ENCODE results near the gene RAP1A.

The RAP1A gene

GRCh38 chr1:111719674-111720132, 100.1 kb downstream of the RAP1A start:
- no peak for DNase-seq (ENCODE audit: low spot score)

- no peak for DNase-seq (ENCODE audit: low spot score)
Observed at GRCh38 chr1:111720274-111720976, 100.8 kb downstream of the RAP1A start.

- no peak for DNase-seq (ENCODE audit: low spot score)
Observed at GRCh38 chr1:111720977-111721786, 101.6 kb downstream of the RAP1A start.

GRCh38 chr1:111723091-111723806, 103.7 kb downstream of the RAP1A start:
- DNase-seq (ENCODE audit: low spot score): peak; percentile 14

- no peak for DNase-seq (ENCODE audit: low spot score)
Observed at GRCh38 chr1:111723871-111724270, 104.3 kb downstream of the RAP1A start.

GRCh38 chr1:111725192-111725591, 105.6 kb downstream of the RAP1A start:
- no peak for DNase-seq (ENCODE audit: low spot score)

- no peak for DNase-seq (ENCODE audit: low spot score)
Observed at GRCh38 chr1:111727056-111727455, 107.5 kb downstream of the RAP1A start.

- no peak for DNase-seq (ENCODE audit: low spot score)
Observed at GRCh38 chr1:111729271-111729921, 109.8 kb downstream of the RAP1A start.

GRCh38 chr1:111729946-111730681, 110.5 kb downstream of the RAP1A start:
- no peak for DNase-seq (ENCODE audit: low spot score)

GRCh38 chr1:111730706-111731105, 111.1 kb downstream of the RAP1A start:
- DNase-seq (ENCODE audit: low spot score): no peak

GRCh38 chr1:111731956-111732355, 112.4 kb downstream of the RAP1A start:
- DNase-seq (ENCODE audit: low spot score): no peak

- no peak for DNase-seq (ENCODE audit: low spot score)
Observed at GRCh38 chr1:111732718-111733117, 113.1 kb downstream of the RAP1A start.

- DNase-seq (ENCODE audit: low spot score): peak; percentile 16
Observed at GRCh38 chr1:111733183-111733991, 113.8 kb downstream of the RAP1A start.

- DNase-seq (ENCODE audit: low spot score): no peak
Observed at GRCh38 chr1:111733992-111734341, 114.4 kb downstream of the RAP1A start.

- DNase-seq (ENCODE audit: low spot score): no peak
Observed at GRCh38 chr1:111734426-111734825, 114.8 kb downstream of the RAP1A start.

GRCh38 chr1:111734856-111735255, 115.3 kb downstream of the RAP1A start:
- DNase-seq (ENCODE audit: low spot score): no peak

- no peak for DNase-seq (ENCODE audit: low spot score)
Observed at GRCh38 chr1:111735321-111735720, 115.7 kb downstream of the RAP1A start.

GRCh38 chr1:111735858-111736544, 116.4 kb downstream of the RAP1A start:
- DNase-seq (ENCODE audit: low spot score): no peak

GRCh38 chr1:111736548-111737215, 117.1 kb downstream of the RAP1A start:
- DNase-seq (ENCODE audit: low spot score): no peak
